ENCODE data around the gene SSX2IP. TPM values are rescaled to one million over a fixed set of nuclear protein-coding genes. Genes with fewer than 3 reads are reported as not detected.

Gene SSX2IP
- total RNA-seq, 1 experiment from 2014 or later, result 42.4 TPM

GRCh38 chr1:84688463-84689061 is 1.7 kb downstream of the SSX2IP start:
- no peaks in the 10 kb centered on the region for H3K9me3 ChIP-seq (ENCODE audit: low read depth, low read length, poor library complexity, severe bottlenecking)
- H3K36me3 ChIP-seq (ENCODE audit: insufficient read depth, low read length, poor library complexity, severe bottlenecking), result no peaks in the 10 kb centered on the region
- peak overlapping the region; percentile 77 for H3K4me3 ChIP-seq (ENCODE audit: low read depth, low read length, poor library complexity, severe bottlenecking)
- CTCF ChIA-PET, result interaction anchor here (1.3 kb wide), 1 partner anchor 94 kb away, joined by 3 read pairs; no protein-coding TSS in a partner anchor
- TF ChIP-seq EZH2 (IDR thresholded peaks at IDR 0.05; ENCODE audit: borderline replicate concordance, low read depth, low read length, poor library complexity, severe bottlenecking), result no peak
- no peak for TF ChIP-seq CTCF (conservative IDR thresholded peaks at IDR 0.05; ENCODE audit: low read depth, low read length)
- intact Hi-C loops (cut with micrococcal nuclease; ENCODE audit: unreplicated experiment), result no loop called here
- DNase-seq (ENCODE audit: low spot score), result peak; percentile 23
- no peaks in the 10 kb centered on the region for H3K27me3 ChIP-seq (replicated peaks; ENCODE audit: insufficient read depth, low read depth, low read length, poor library complexity)
- no peak overlapping the region for H3K27ac ChIP-seq (ENCODE audit: low read depth, low read length, poor library complexity, severe bottlenecking)
- BruUV-seq (replicated peaks), result no TSS peak
- H3K4me1 ChIP-seq (ENCODE audit: insufficient read depth, low read length, poor library complexity, severe bottlenecking), result peaks cover 20% of the 10 kb centered on the region
- POLR2A ChIA-PET (ENCODE audit: low non-redundant PET), result no interaction called here

- H3K9me3 ChIP-seq (ENCODE audit: low read depth, low read length, poor library complexity, severe bottlenecking), result no peaks in the 10 kb centered on the region
- peaks cover 20% of the 10 kb centered on the region for H3K4me1 ChIP-seq (ENCODE audit: insufficient read depth, low read length, poor library complexity, severe bottlenecking)
- no peak overlapping the region for H3K4me3 ChIP-seq (ENCODE audit: low read depth, low read length, poor library complexity, severe bottlenecking)
- no peaks in the 10 kb centered on the region for H3K36me3 ChIP-seq (ENCODE audit: insufficient read depth, low read length, poor library complexity, severe bottlenecking)
- no peak for DNase-seq (ENCODE audit: low spot score)
- POLR2A ChIA-PET (ENCODE audit: low non-redundant PET), result no interaction called here
- TF ChIP-seq CTCF (conservative IDR thresholded peaks at IDR 0.05; ENCODE audit: low read depth, low read length) (no peak), EZH2 (IDR thresholded peaks at IDR 0.05; ENCODE audit: borderline replicate concordance, low read depth, low read length, poor library complexity, severe bottlenecking) (no peak)
- H3K27me3 ChIP-seq (replicated peaks; ENCODE audit: insufficient read depth, low read depth, low read length, poor library complexity), result no peaks in the 10 kb centered on the region
- intact Hi-C loops (cut with micrococcal nuclease; ENCODE audit: unreplicated experiment), result no loop called here
- CTCF ChIA-PET, result no interaction called here
- no peak overlapping the region for H3K27ac ChIP-seq (ENCODE audit: low read depth, low read length, poor library complexity, severe bottlenecking)
- BruUV-seq (replicated peaks), result no TSS peak
Measured at GRCh38 chr1:84687714-84688462, 2.4 kb downstream of the SSX2IP start.

- intact Hi-C loops (cut with micrococcal nuclease; ENCODE audit: unreplicated experiment), result no loop called here
- TF ChIP-seq EZH2 (IDR thresholded peaks at IDR 0.05; ENCODE audit: borderline replicate concordance, low read depth, low read length, poor library complexity, severe bottlenecking), result no peak
- no peak for TF ChIP-seq CTCF (conservative IDR thresholded peaks at IDR 0.05; ENCODE audit: low read depth, low read length)
- DNase-seq (ENCODE audit: low spot score), result no peak
- BruUV-seq (replicated peaks), result no TSS peak
- POLR2A ChIA-PET (ENCODE audit: low non-redundant PET), result no interaction called here
- Histone ChIP-seq H3K9me3 (ENCODE audit: low read depth, low read length, poor library complexity, severe bottlenecking) (no peaks in the 10 kb centered on the region), H3K4me1 (ENCODE audit: insufficient read depth, low read length, poor library complexity, severe bottlenecking) (peaks cover 18% of the 10 kb centered on the region), H3K36me3 (ENCODE audit: insufficient read depth, low read length, poor library complexity, severe bottlenecking) (no peaks in the 10 kb centered on the region), H3K27ac (ENCODE audit: low read depth, low read length, poor library complexity, severe bottlenecking) (no peak overlapping the region), H3K4me3 (ENCODE audit: low read depth, low read length, poor library complexity, severe bottlenecking) (no peak overlapping the region), H3K27me3 (replicated peaks; ENCODE audit: insufficient read depth, low read depth, low read length, poor library complexity) (no peaks in the 10 kb centered on the region)
- CTCF ChIA-PET, result no interaction called here
Measured at GRCh38 chr1:84686223-84686622, 4.0 kb downstream of the SSX2IP start.
